Panc1 (cell line): ENCODE results near the gene UBE2D4. TPM values are rescaled to one million over a fixed set of nuclear protein-coding genes. Genes with fewer than 3 reads are reported as not detected.

Experiments used
- ATAC-seq: fragments of 200-7000 bp; cut with Tn5 transposase; 2 replicates; pipeline ENCODE4 v1.9.1; 2020; ENCODE audit warnings: mild to moderate bottlenecking, moderate library complexity
- BruUV-seq: library from RNA; stranded (reverse); fragments of 400-500 nt; replicated peaks from 2 replicates; lab custom pipeline; 2021; lab: Mats Ljungman, UMichigan
- CTCF ChIA-PET: fragments of 300-600 bp; sonication (Branson Sonifier 250); formaldehyde crosslinking; loops from one replicate; lab custom pipeline; 2022; ENCODE audit warnings: antibody characterized with exemption; lab: Charles Lee
- POLR2A ChIA-PET: fragments of 300-600 bp; sonication (Branson Sonifier 250); formaldehyde crosslinking; loops from one replicate; lab custom pipeline; 2022; ENCODE audit warnings: antibody characterized with exemption; lab: Charles Lee
- DNase-seq: peaks from one replicate; pipeline ENCODE4 v3.0.0-alpha.2; 2010; ENCODE audit warnings: low read depth, low spot score
- H3K27ac ChIP-seq: 2 replicates; pipeline ENCODE4 v1.5.1; 2011; ENCODE audit warnings: mild to moderate bottlenecking, low read length, inconsistent platforms
- H3K27me3 ChIP-seq: fragments of 200-500 bp; sonication (Bioruptor generic); 2 replicates; pipeline ENCODE4 v1.6.0; 2014; ENCODE audit warnings: low read length, inconsistent platforms; ENCODE audit not compliant: control insufficient read depth, insufficient read depth
- H3K36me3 ChIP-seq: fragments of 200-500 bp; sonication (Bioruptor generic); 2 replicates; pipeline ENCODE4 v1.5.1; 2014; ENCODE audit warnings: inconsistent platforms, mild to moderate bottlenecking, low read length, moderate library complexity; ENCODE audit not compliant: control insufficient read depth, insufficient read depth
- H3K4me1 ChIP-seq: 2 replicates; pipeline ENCODE4 v1.5.1; 2011; ENCODE audit warnings: inconsistent platforms, mild to moderate bottlenecking, low read length, moderate library complexity; ENCODE audit not compliant: control insufficient read depth, insufficient read depth
- H3K4me3 ChIP-seq, 2 experiments: 2 replicates each; pipeline ENCODE4 v1.5.1; 2011 to 2012; ENCODE audit warnings: low read depth in 2 of 2, low read length in 2 of 2, mild to moderate bottlenecking in 2 of 2, inconsistent platforms in 1 of 2, moderate library complexity in 1 of 2
- H3K9me3 ChIP-seq: fragments of 200-500 bp; sonication (Bioruptor generic); 2 replicates; pipeline ENCODE4 v1.5.1; 2014; ENCODE audit warnings: low read depth, mild to moderate bottlenecking, inconsistent platforms, low read length, moderate library complexity; ENCODE audit not compliant: control insufficient read depth, insufficient read depth
- POLR2AphosphoS5 ChIP-seq: IDR thresholded peaks from 2 replicates; pipeline ENCODE4 v1.6.1; 2012; ENCODE audit warnings: mild to moderate bottlenecking, low read depth, low read length, moderate library complexity
- SIN3A ChIP-seq: IDR thresholded peaks from 2 replicates; pipeline ENCODE4 v1.6.1; 2012; ENCODE audit warnings: low read depth, mild to moderate bottlenecking, low read length, moderate library complexity, borderline replicate concordance; ENCODE audit not compliant: insufficient read depth
- TCF7L2 ChIP-seq: IDR thresholded peaks from 2 replicates; pipeline ENCODE4 v1.6.1; 2011; ENCODE audit warnings: mild to moderate bottlenecking, low read depth, low read length, inconsistent platforms
- in situ Hi-C: cut with HindIII; loops from 2 replicates; pipeline ENCODE4 v1.10.0; 2016; ENCODE audit warnings: low sequenced_read_pairs, low pct_unique_long_range_greater_than_20kb
- intact Hi-C: fragments of 100-400 bp; cut with micrococcal nuclease; formaldehyde crosslinking; loops from one replicate; pipeline ENCODE4 v1.10.0; 2022; ENCODE audit not compliant: unreplicated experiment
- total RNA-seq: library from RNA; stranded (reverse); gene quantifications from one replicate; pipeline ENCODE4 v1.2.1, GENCODE V29; 2021; ENCODE audit not compliant: unreplicated experiment
- TF ChIP-seq, protein P1 (sequence below), 2 experiments: IDR thresholded peaks; 2 replicates each; pipeline ENCODE4 v1.6.1; 2011 to 2012; ENCODE audit warnings: low read depth in 2 of 2, control low read depth in 1 of 2, low read length in 1 of 2, mild to moderate bottlenecking in 1 of 2, moderate library complexity in 1 of 2; ENCODE audit not compliant: insufficient read depth in 1 of 2
- TF ChIP-seq, protein P2 (sequence below): fragments of 450-650 bp; IDR thresholded peaks from 2 replicates; pipeline ENCODE4 v1.5.1; 2017; ENCODE audit warnings: mild to moderate bottlenecking

Gene UBE2D4
- total RNA-seq, 1 experiment from 2014 or later, result 35.9 TPM

DNA sequence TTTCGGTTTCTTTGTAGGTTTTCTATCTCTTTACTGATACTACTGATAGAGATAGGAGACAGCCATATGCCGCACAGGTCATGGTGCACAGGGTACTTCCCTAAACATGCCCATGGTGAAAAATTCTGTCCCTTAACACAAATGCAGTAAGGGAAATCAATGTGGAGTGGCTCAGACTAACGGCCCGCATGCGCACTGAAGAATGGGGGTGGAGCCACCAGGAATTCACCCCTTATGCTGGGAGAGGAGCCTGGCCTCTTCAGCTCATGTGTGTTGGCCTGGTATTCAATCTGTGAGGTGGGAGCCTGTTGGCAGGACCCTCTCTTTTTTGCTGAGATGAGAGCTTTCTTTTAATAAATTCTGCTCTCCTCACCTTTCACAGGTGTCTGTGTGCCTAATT lies 11.4 kb upstream of the UBE2D4 start:
- TF ChIP-seq, protein P1, sequence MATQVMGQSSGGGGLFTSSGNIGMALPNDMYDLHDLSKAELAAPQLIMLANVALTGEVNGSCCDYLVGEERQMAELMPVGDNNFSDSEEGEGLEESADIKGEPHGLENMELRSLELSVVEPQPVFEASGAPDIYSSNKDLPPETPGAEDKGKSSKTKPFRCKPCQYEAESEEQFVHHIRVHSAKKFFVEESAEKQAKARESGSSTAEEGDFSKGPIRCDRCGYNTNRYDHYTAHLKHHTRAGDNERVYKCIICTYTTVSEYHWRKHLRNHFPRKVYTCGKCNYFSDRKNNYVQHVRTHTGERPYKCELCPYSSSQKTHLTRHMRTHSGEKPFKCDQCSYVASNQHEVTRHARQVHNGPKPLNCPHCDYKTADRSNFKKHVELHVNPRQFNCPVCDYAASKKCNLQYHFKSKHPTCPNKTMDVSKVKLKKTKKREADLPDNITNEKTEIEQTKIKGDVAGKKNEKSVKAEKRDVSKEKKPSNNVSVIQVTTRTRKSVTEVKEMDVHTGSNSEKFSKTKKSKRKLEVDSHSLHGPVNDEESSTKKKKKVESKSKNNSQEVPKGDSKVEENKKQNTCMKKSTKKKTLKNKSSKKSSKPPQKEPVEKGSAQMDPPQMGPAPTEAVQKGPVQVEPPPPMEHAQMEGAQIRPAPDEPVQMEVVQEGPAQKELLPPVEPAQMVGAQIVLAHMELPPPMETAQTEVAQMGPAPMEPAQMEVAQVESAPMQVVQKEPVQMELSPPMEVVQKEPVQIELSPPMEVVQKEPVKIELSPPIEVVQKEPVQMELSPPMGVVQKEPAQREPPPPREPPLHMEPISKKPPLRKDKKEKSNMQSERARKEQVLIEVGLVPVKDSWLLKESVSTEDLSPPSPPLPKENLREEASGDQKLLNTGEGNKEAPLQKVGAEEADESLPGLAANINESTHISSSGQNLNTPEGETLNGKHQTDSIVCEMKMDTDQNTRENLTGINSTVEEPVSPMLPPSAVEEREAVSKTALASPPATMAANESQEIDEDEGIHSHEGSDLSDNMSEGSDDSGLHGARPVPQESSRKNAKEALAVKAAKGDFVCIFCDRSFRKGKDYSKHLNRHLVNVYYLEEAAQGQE (IDR thresholded peaks at IDR 0.05; ENCODE audit: insufficient read depth in 1 of 2, low read depth in 2 of 2, low read length in 1 of 2), result no peak
- TF ChIP-seq SIN3A (no peak), TCF7L2 (no peak), POLR2AphosphoS5 (no peak)
- TF ChIP-seq, protein P2, sequence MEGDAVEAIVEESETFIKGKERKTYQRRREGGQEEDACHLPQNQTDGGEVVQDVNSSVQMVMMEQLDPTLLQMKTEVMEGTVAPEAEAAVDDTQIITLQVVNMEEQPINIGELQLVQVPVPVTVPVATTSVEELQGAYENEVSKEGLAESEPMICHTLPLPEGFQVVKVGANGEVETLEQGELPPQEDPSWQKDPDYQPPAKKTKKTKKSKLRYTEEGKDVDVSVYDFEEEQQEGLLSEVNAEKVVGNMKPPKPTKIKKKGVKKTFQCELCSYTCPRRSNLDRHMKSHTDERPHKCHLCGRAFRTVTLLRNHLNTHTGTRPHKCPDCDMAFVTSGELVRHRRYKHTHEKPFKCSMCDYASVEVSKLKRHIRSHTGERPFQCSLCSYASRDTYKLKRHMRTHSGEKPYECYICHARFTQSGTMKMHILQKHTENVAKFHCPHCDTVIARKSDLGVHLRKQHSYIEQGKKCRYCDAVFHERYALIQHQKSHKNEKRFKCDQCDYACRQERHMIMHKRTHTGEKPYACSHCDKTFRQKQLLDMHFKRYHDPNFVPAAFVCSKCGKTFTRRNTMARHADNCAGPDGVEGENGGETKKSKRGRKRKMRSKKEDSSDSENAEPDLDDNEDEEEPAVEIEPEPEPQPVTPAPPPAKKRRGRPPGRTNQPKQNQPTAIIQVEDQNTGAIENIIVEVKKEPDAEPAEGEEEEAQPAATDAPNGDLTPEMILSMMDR, result no peak
- in situ Hi-C loops (no loop called here), intact Hi-C loops (no loop called here)
- DNase-seq (no peak), ATAC-seq (no peak)
- Histone ChIP-seq H3K27me3 (no peaks in the 10 kb centered on the region), H3K4me3 (no peak overlapping the region), H3K36me3 (no peaks in the 10 kb centered on the region), H3K9me3 (no peaks in the 10 kb centered on the region), H3K27ac (no peak overlapping the region), H3K4me1 (no peaks in the 10 kb centered on the region)
- ChIA-PET CTCF (no interaction called here), POLR2A (no interaction called here)
- BruUV-seq, result no TSS peak

DNA sequence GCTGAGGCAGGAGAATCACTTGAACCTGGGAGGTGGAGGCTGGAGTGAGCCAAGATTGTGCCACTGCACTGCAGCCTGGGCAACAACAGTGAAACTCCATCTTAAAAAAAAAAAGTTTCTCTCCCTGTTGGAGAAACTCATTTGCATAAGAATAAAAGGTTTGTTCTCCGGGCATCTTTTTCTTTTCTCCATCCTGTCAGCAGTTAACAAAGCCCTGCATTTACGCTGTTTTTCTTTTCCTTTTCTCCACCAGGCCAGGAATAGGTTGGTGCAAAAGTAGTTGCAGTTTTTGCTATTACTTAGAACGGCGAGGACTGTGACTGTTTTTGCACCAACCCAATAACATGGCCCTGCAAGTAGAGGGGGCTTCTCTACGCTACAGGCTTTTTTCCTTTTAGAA lies 10.3 kb upstream of the UBE2D4 start:
- TF ChIP-seq POLR2AphosphoS5 (no peak), TCF7L2 (no peak)
- Histone ChIP-seq H3K9me3 (no peaks in the 10 kb centered on the region), H3K4me1 (no peaks in the 10 kb centered on the region), H3K27ac (no peak overlapping the region), H3K4me3 (no peak overlapping the region), H3K36me3 (no peaks in the 10 kb centered on the region), H3K27me3 (no peaks in the 10 kb centered on the region)
- POLR2A ChIA-PET, result no interaction called here
- intact Hi-C loops (no loop called here), in situ Hi-C loops (no loop called here)
- no peak for ATAC-seq
- DNase-seq, result no peak
- no TSS peak for BruUV-seq
- CTCF ChIA-PET, result no interaction called here

DNA sequence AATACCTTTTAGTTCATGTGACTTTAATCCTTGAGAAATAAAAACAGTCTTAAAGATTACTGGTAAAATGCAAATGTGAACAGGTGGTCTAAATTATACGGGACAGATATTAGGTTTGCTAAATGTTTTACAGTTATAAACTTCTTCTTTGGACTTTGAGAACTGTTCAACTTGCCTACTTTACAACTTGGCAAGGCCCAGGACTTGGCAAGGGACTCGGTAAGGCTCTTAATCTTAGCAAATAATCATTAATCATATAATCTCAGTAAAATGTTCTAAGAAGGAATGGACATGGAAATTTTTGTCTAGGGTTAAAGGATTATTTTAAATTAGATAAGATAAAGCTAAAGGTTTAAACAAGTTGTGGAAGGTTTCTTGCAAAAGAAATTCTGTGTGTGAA lies 4.8 kb upstream of the UBE2D4 start:
- intact Hi-C loops, result no loop called here
- H3K27me3 ChIP-seq, result no peaks in the 10 kb centered on the region
- H3K9me3 ChIP-seq, result no peaks in the 10 kb centered on the region
- ChIA-PET POLR2A (interaction anchor here (0.7 kb wide), 1 partner anchor 42 kb away, joined by 3 read pairs; no protein-coding TSS in a partner anchor), CTCF (no interaction called here)
- no peak overlapping the region for H3K4me3 ChIP-seq
- in situ Hi-C loops, result no loop called here
- H3K4me1 ChIP-seq, result no peaks in the 10 kb centered on the region
- BruUV-seq, result no TSS peak
- H3K36me3 ChIP-seq, result no peaks in the 10 kb centered on the region
- no peak overlapping the region for H3K27ac ChIP-seq
- DNase-seq (no peak), ATAC-seq (no peak)
- TF ChIP-seq TCF7L2 (no peak), SIN3A (no peak), POLR2AphosphoS5 (no peak)
- TF ChIP-seq, protein P1 (IDR thresholded peaks at IDR 0.05; ENCODE audit: insufficient read depth in 1 of 2, low read depth in 2 of 2, low read length in 1 of 2), result no peak
- TF ChIP-seq, protein P2, result no peak
